KOPT-K1 (cell line): Measurements from ENCODE around the gene ZNF443.
"Not testable (repeated sequence)": the region's sequence is repeated elsewhere in the genome, so short reads cannot be mapped to it uniquely, and the experiment has no call there.

Experiments
- H3K27ac ChIP-seq: fragments of 200-600 bp; sonication (generic); 2 replicates; pipeline ENCODE4 v1.5.1; 2016; ENCODE audit warnings: antibody characterized with exemption, mild to moderate bottlenecking, low read depth, low read length; ENCODE audit not compliant: poor library complexity, severe bottlenecking
- H3K36me3 ChIP-seq: fragments of 200-600 bp; sonication (generic); 2 replicates; pipeline ENCODE4 v1.5.1; 2017; ENCODE audit warnings: antibody characterized with exemption, mild to moderate bottlenecking, low read length, moderate library complexity; ENCODE audit not compliant: insufficient read depth
- H3K9me3 ChIP-seq: fragments of 200-600 bp; sonication (generic); 2 replicates; pipeline ENCODE4 v1.5.1; 2017; ENCODE audit warnings: antibody characterized with exemption, low read length, mild to moderate bottlenecking; ENCODE audit not compliant: insufficient read depth, poor library complexity, severe bottlenecking

The ZNF443 gene

GRCh38 chr19:12440541-12441316, at the start of gene ZNF443:
ZNF443 (minus strand) TSS chr19:12441021; CDS start chr19:12440914, 107 bp downstream.
- Histone ChIP-seq H3K36me3 (peaks cover 20% of the 10 kb centered on the region; the same call in 1 of the 2 replicates), H3K27ac (peak within 1 kb of the TSS; percentile 83), H3K9me3 (peaks cover 25% of the 10 kb centered on the region)

GRCh38 chr19:12486265-12486783, 45.5 kb upstream of the ZNF443 start:
- not testable (repeated sequence) for H3K9me3 ChIP-seq

GRCh38 chr19:12485571-12485970, 44.8 kb upstream of the ZNF443 start:
- no peak overlapping the region for H3K27ac ChIP-seq
- no peaks in the 10 kb centered on the region for H3K9me3 ChIP-seq
- H3K36me3 ChIP-seq = no peaks in the 10 kb centered on the region

More at GRCh38 chr19:12486265-12486783, 45.5 kb upstream of the ZNF443 start:
- H3K27ac ChIP-seq, H3K36me3 ChIP-seq: not testable (repeated sequence)

- Histone ChIP-seq H3K36me3 (no peaks in the 10 kb centered on the region), H3K27ac (peak overlapping the region; percentile 55), H3K9me3 (no peaks in the 10 kb centered on the region)
Measured at GRCh38 chr19:12485052-12485416, 44.2 kb upstream of the ZNF443 start.

GRCh38 chr19:12484371-12485051, 43.7 kb upstream of the ZNF443 start, which contains the start of gene ZNF709:
ZNF709 (minus strand) TSS chr19:12484816; CDS start chr19:12484657, 159 bp downstream.
- Histone ChIP-seq H3K9me3 (no peaks in the 10 kb centered on the region), H3K36me3 (no peaks in the 10 kb centered on the region), H3K27ac (peak within 1 kb of the TSS; percentile 55)

GRCh38 chr19:12484011-12484370, 43.2 kb upstream of the ZNF443 start:
- H3K9me3 ChIP-seq = no peaks in the 10 kb centered on the region
- no peaks in the 10 kb centered on the region for H3K36me3 ChIP-seq
- H3K27ac ChIP-seq = peak overlapping the region; percentile 55

- Histone ChIP-seq H3K9me3 (no peaks in the 10 kb centered on the region), H3K36me3 (no peaks in the 10 kb centered on the region), H3K27ac (peak overlapping the region; percentile 15)
Measured at GRCh38 chr19:12482509-12482886, 41.7 kb upstream of the ZNF443 start.

GRCh38 chr19:12481781-12482508, 41.1 kb upstream of the ZNF443 start:
- H3K9me3 ChIP-seq = no peaks in the 10 kb centered on the region
- no peaks in the 10 kb centered on the region for H3K36me3 ChIP-seq
- H3K27ac ChIP-seq = peak overlapping the region; percentile 15

GRCh38 chr19:12478234-12478941, 37.6 kb upstream of the ZNF443 start:
- H3K9me3 ChIP-seq = peaks cover 12% of the 10 kb centered on the region
- H3K36me3 ChIP-seq = no peaks in the 10 kb centered on the region

GRCh38 chr19:12467651-12468050, 26.8 kb upstream of the ZNF443 start:
- Histone ChIP-seq H3K36me3 (peaks cover 27% of the 10 kb centered on the region), H3K9me3 (peaks cover 82% of the 10 kb centered on the region)
- H3K27ac ChIP-seq = not testable (repeated sequence)

More at GRCh38 chr19:12478234-12478941, 37.6 kb upstream of the ZNF443 start:
- no peak overlapping the region for H3K27ac ChIP-seq

- H3K9me3 ChIP-seq = peaks cover 83% of the 10 kb centered on the region
- H3K36me3 ChIP-seq = peaks cover 27% of the 10 kb centered on the region
- H3K27ac ChIP-seq = no peak overlapping the region
Measured at GRCh38 chr19:12465211-12465610, 24.4 kb upstream of the ZNF443 start.

- Histone ChIP-seq H3K36me3 (peaks cover 27% of the 10 kb centered on the region), H3K9me3 (peaks cover 78% of the 10 kb centered on the region), H3K27ac (no peak overlapping the region)
Measured at GRCh38 chr19:12464769-12465168, 23.9 kb upstream of the ZNF443 start.

- peaks cover 27% of the 10 kb centered on the region for H3K36me3 ChIP-seq
- H3K27ac ChIP-seq = not testable (repeated sequence)
- peaks cover 72% of the 10 kb centered on the region for H3K9me3 ChIP-seq
Measured at GRCh38 chr19:12464139-12464538, 23.3 kb upstream of the ZNF443 start.

GRCh38 chr19:12453495-12453894, 12.7 kb upstream of the ZNF443 start:
- Histone ChIP-seq H3K27ac (no peak overlapping the region), H3K9me3 (peaks cover 64% of the 10 kb centered on the region), H3K36me3 (0 out of 2 replicates have a peak, but pooled peaks cover 5% of the 10 kb centered on the region)
